Keratinocyte (primary cell): ENCODE measurements around the gene VPS13A. TPM values are rescaled to one million over a fixed set of nuclear protein-coding genes. Genes with fewer than 3 reads are reported as not detected.

Experiments
- DNase-seq: peaks from one replicate; pipeline ENCODE4 v3.0.0-alpha.2; 2011; ENCODE audit warnings: low read depth, missing footprints, low spot score
- FAIRE-seq: peaks from 2 replicates; lab custom pipeline; 2011; peaks lifted over from hg19 to GRCh38; lab: Jason Lieb, UNC
- H2AFZ ChIP-seq: 2 replicates; pipeline ENCODE4 v1.6.0; 2012; ENCODE audit warnings: low read length, control low read depth, inconsistent platforms; ENCODE audit not compliant: control insufficient read depth
- H3K27ac ChIP-seq: 2 replicates; pipeline ENCODE4 v1.5.1; 2011; ENCODE audit warnings: low read length; ENCODE audit not compliant: control insufficient read depth, insufficient read depth
- H3K27me3 ChIP-seq: 3 replicates; pipeline ENCODE4 v1.6.0; 2011; ENCODE audit warnings: low read length; ENCODE audit not compliant: control insufficient read depth, insufficient read depth; ENCODE audit errors: extremely low read depth
- H3K36me3 ChIP-seq, 2 experiments: 2 replicates in 1 of 2; 3 replicates in 1 of 2; pipeline ENCODE4 v1.5.1; 2011; ENCODE audit warnings: low read length in 2 of 2, mild to moderate bottlenecking in 1 of 2; ENCODE audit not compliant: control insufficient read depth in 2 of 2, insufficient read depth in 2 of 2; ENCODE audit errors: extremely low read depth in 1 of 2
- H3K4me1 ChIP-seq: 3 replicates; pipeline ENCODE4 v1.5.1; 2011; ENCODE audit warnings: low read length; ENCODE audit not compliant: control insufficient read depth, insufficient read depth; ENCODE audit errors: extremely low read depth
- H3K4me2 ChIP-seq: 3 replicates; pipeline ENCODE4 v1.6.0; 2011; ENCODE audit warnings: low read depth, low read length; ENCODE audit not compliant: control insufficient read depth, insufficient read depth; ENCODE audit errors: extremely low read depth
- H3K4me3 ChIP-seq, 3 experiments: fragments of 200-600 bp in 1 of 3; sonication (generic) in 1 of 3; 2 replicates in 2 of 3; 3 replicates in 1 of 3; pipeline ENCODE4 v1.5.1; 2011 to 2016; ENCODE audit warnings: low read length in 3 of 3, mild to moderate bottlenecking in 3 of 3, control low read depth in 2 of 3, inconsistent platforms in 1 of 3, low read depth in 1 of 3, mixed read lengths in 1 of 3, mixed run types in 1 of 3, moderate library complexity in 1 of 3; ENCODE audit not compliant: control insufficient read depth in 2 of 3, insufficient read depth in 2 of 3; ENCODE audit errors: extremely low read depth in 1 of 3
- H3K79me2 ChIP-seq: 2 replicates; pipeline ENCODE4 v1.6.0; 2012; ENCODE audit warnings: low read length; ENCODE audit not compliant: control insufficient read depth, insufficient read depth
- H3K9ac ChIP-seq: 3 replicates; pipeline ENCODE4 v1.6.0; 2011; ENCODE audit warnings: low read length; ENCODE audit not compliant: control insufficient read depth, insufficient read depth; ENCODE audit errors: extremely low read depth
- H3K9me1 ChIP-seq: 3 replicates; pipeline ENCODE4 v1.6.0; 2011; ENCODE audit warnings: low read length; ENCODE audit not compliant: control insufficient read depth, insufficient read depth; ENCODE audit errors: extremely low read depth
- H3K9me3 ChIP-seq: 2 replicates; pipeline ENCODE4 v1.5.1; 2012; ENCODE audit warnings: low read depth, low read length; ENCODE audit not compliant: control insufficient read depth
- H4K20me1 ChIP-seq: 3 replicates; pipeline ENCODE4 v1.6.0; 2011; ENCODE audit warnings: low read length; ENCODE audit not compliant: control insufficient read depth, insufficient read depth; ENCODE audit errors: extremely low read depth
- EZH2 ChIP-seq: IDR thresholded peaks from one replicate; pipeline ENCODE4 v1.6.1; 2012; ENCODE audit warnings: inconsistent platforms, mild to moderate bottlenecking, low read length, moderate library complexity
- dilution Hi-C: fragments of 300-500 bp; cut with MboI; formaldehyde crosslinking; loops from one replicate; pipeline ENCODE4 v1.7.0; 2020; ENCODE audit warnings: low sequenced_read_pairs; ENCODE audit not compliant: extremely low pct_ligation_motif_present
- polyA plus RNA-seq, 5 experiments: library from polyadenylated mRNA; depleted of rRNA in 3 of 5; stranded (reverse) in 3 of 5; stranded (forward) in 1 of 5; unstranded in 1 of 5; fragments of >200 nt; gene quantifications; 1 replicate in 1 of 5; 2 replicates in 3 of 5; 3 replicates in 1 of 5; pipeline versions ENCODE4 v1.2.1 to v1.2.3, GENCODE V29; 2011 to 2012; ENCODE audit warnings: missing spikeins in 2 of 5, low read depth in 1 of 5, low replicate concordance in 1 of 5
- TF ChIP-seq, protein P1 (sequence below), 3 experiments: IDR thresholded peaks in 1 of 3; conservative IDR thresholded peaks in 1 of 3; optimal IDR thresholded peaks in 1 of 3; 2 replicates in 2 of 3; 3 replicates in 1 of 3; pipeline versions ENCODE3 to v1.5.1; 2011; ENCODE audit warnings: low read length in 3 of 3, mild to moderate bottlenecking in 3 of 3, moderate library complexity in 2 of 3, control low read depth in 1 of 3, inconsistent platforms in 1 of 3; ENCODE audit not compliant: insufficient read depth in 2 of 3; ENCODE audit errors: extremely low read depth in 1 of 3

The VPS13A gene
- polyA plus RNA-seq, 1 donor (not counting 4 experiments of a cell fraction or from before 2014, with no cell fraction given) = 55.3 TPM

DNA sequence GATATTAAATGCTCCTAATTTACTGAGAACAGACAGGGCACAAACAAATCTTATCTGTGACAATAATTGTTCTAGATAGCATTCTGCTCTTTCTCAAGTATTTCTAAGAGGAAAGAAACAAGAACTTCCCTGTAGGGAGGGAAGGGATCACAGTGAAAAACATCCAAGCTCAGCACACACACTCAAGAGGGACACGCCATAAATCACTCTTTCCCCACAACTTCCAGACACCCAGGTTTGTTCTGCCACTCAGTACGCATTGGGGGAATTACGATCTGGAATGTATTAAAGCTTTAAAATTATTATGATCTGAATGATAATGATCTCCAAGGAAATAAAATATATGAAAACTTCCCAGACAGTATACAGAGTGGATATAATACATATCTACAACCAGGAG lies 249.4 kb downstream of the VPS13A start:
- Histone ChIP-seq H4K20me1 (no peaks in the 10 kb centered on the region), H3K4me2 (no peak overlapping the region), H3K4me1 (no peaks in the 10 kb centered on the region), H3K9ac (no peak overlapping the region), H2AFZ (no peak overlapping the region), H3K4me3 (no peak overlapping the region), H3K9me1 (no peaks in the 10 kb centered on the region), H3K27me3 (no peaks in the 10 kb centered on the region), H3K9me3 (no peaks in the 10 kb centered on the region), H3K27ac (no peak overlapping the region), H3K79me2 (no peaks in the 10 kb centered on the region), H3K36me3 (no peaks in the 10 kb centered on the region)
- DNase-seq = no peak
- dilution Hi-C loops = no loop called here
- FAIRE-seq = no peak
- TF ChIP-seq, protein P1, sequence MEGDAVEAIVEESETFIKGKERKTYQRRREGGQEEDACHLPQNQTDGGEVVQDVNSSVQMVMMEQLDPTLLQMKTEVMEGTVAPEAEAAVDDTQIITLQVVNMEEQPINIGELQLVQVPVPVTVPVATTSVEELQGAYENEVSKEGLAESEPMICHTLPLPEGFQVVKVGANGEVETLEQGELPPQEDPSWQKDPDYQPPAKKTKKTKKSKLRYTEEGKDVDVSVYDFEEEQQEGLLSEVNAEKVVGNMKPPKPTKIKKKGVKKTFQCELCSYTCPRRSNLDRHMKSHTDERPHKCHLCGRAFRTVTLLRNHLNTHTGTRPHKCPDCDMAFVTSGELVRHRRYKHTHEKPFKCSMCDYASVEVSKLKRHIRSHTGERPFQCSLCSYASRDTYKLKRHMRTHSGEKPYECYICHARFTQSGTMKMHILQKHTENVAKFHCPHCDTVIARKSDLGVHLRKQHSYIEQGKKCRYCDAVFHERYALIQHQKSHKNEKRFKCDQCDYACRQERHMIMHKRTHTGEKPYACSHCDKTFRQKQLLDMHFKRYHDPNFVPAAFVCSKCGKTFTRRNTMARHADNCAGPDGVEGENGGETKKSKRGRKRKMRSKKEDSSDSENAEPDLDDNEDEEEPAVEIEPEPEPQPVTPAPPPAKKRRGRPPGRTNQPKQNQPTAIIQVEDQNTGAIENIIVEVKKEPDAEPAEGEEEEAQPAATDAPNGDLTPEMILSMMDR (optimal IDR thresholded peaks at IDR 0.05 in 1 of 3, IDR thresholded peaks at IDR 0.05 in 1 of 3, conservative IDR thresholded peaks at IDR 0.05 in 1 of 3; ENCODE audit: extremely low read depth in 1 of 3, insufficient read depth in 2 of 3, low read length in 3 of 3) = no peak
- TF ChIP-seq EZH2 = no peak

DNA sequence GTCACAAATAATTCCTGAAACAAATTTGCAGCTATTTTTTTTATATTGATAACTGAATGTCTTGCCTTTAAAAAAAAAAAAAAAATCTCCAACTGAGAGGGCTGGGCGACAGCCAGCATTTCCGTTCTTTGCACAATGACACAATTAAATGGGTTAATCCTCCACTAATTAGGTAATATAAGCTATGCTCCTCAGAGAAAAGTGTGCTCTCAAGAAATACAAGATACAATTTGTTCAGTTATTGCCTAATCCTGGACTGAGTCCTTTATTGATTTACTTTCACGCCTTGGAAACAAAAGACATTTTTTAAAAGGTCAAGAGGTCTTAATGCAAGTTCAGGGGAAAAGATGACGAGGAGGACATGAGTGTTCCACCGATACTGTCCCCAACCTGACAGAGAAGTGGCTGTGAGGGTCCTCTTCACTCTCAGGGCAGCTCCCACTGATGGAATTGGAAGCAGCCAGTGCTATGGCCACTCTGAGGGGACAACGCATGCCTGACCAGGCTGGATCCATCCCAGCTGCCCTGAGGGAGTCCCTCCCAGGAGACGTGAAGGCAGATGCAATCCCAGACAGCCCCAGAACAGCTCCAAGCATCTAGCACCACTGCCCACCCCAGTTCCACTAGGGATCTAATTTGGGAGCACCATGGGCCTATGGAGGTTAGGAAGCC lies 250.1 kb downstream of the VPS13A start:
- H3K4me3 ChIP-seq = no peak overlapping the region
- H3K9me3 ChIP-seq = no peaks in the 10 kb centered on the region
- no peak for DNase-seq
- H3K9ac ChIP-seq = no peak overlapping the region
- H3K4me2 ChIP-seq = no peak overlapping the region
- TF ChIP-seq, protein P1 (optimal IDR thresholded peaks at IDR 0.05 in 1 of 3, IDR thresholded peaks at IDR 0.05 in 1 of 3, conservative IDR thresholded peaks at IDR 0.05 in 1 of 3; ENCODE audit: extremely low read depth in 1 of 3, insufficient read depth in 2 of 3, low read length in 3 of 3) = no peak
- TF ChIP-seq EZH2 = no peak
- no peak for FAIRE-seq
- H3K79me2 ChIP-seq = no peaks in the 10 kb centered on the region
- no peaks in the 10 kb centered on the region for H3K9me1 ChIP-seq
- H3K36me3 ChIP-seq = no peaks in the 10 kb centered on the region
- H4K20me1 ChIP-seq = no peaks in the 10 kb centered on the region
- dilution Hi-C loops = no loop called here
- no peaks in the 10 kb centered on the region for H3K27me3 ChIP-seq
- no peak overlapping the region for H2AFZ ChIP-seq
- no peaks in the 10 kb centered on the region for H3K4me1 ChIP-seq
- H3K27ac ChIP-seq = no peak overlapping the region
